ENCODE data around the gene TDG. TPM values are rescaled to one million over a fixed set of nuclear protein-coding genes. Genes with fewer than 3 reads are reported as not detected.

The TDG gene
- total and polyA plus RNA-seq, 10 of the 15 experiments (the other 5 are each of a cell fraction or from before 2014, with no cell fraction given), result 29.7 to 68.8 (median 51.2) TPM

DNA sequence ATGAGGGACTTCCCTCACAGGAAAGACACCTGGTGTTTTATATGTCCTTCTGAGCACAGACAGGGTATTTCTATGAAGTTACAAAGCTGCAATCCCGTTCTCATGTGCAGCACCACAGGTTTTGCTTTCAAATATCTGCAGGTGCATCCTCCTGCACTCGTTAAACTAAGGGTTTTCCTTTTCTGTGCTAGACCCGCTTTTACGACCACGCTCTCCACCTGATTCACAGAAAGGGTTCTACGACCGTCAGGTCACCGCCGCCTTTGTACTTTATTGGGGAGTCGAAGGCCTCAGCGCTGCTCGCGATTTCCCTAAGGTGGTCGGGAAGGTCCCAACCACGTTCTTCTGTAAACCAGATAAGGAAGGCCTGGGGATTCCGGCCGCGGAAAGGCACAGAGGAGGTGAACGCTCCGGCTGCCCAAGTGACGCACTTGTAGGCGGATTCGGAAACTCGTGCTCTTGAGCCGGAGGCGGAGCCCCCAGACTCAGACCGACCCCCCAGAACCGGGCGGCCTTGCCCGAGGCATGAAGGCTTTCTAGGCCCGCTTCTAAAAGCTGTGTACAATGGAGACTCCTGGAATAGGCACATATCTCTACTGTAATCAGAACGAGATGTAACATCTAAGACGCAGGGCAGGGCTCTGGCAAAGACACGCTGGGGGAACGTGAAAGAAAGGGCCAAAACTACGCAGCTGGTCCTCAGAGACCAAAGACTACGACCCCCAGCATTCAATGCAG lies 36.5 kb upstream of the TDG start (continued):
- TF ChIP-seq, protein P1, sequence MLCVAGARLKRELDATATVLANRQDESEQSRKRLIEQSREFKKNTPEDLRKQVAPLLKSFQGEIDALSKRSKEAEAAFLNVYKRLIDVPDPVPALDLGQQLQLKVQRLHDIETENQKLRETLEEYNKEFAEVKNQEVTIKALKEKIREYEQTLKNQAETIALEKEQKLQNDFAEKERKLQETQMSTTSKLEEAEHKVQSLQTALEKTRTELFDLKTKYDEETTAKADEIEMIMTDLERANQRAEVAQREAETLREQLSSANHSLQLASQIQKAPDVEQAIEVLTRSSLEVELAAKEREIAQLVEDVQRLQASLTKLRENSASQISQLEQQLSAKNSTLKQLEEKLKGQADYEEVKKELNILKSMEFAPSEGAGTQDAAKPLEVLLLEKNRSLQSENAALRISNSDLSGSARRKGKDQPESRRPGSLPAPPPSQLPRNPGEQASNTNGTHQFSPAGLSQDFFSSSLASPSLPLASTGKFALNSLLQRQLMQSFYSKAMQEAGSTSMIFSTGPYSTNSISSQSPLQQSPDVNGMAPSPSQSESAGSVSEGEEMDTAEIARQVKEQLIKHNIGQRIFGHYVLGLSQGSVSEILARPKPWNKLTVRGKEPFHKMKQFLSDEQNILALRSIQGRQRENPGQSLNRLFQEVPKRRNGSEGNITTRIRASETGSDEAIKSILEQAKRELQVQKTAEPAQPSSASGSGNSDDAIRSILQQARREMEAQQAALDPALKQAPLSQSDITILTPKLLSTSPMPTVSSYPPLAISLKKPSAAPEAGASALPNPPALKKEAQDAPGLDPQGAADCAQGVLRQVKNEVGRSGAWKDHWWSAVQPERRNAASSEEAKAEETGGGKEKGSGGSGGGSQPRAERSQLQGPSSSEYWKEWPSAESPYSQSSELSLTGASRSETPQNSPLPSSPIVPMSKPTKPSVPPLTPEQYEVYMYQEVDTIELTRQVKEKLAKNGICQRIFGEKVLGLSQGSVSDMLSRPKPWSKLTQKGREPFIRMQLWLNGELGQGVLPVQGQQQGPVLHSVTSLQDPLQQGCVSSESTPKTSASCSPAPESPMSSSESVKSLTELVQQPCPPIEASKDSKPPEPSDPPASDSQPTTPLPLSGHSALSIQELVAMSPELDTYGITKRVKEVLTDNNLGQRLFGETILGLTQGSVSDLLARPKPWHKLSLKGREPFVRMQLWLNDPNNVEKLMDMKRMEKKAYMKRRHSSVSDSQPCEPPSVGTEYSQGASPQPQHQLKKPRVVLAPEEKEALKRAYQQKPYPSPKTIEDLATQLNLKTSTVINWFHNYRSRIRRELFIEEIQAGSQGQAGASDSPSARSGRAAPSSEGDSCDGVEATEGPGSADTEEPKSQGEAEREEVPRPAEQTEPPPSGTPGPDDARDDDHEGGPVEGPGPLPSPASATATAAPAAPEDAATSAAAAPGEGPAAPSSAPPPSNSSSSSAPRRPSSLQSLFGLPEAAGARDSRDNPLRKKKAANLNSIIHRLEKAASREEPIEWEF (IDR thresholded peaks at IDR 0.05; ENCODE audit: insufficient replicate concordance, low read depth, low read length), result peak; percentile 74
- no peak for TF ChIP-seq SUPT20H (IDR thresholded peaks at IDR 0.05; ENCODE audit: borderline replicate concordance, control insufficient read depth, low read depth, low read length)
- TF ChIP-seq TBL1XR1 (IDR thresholded peaks at IDR 0.05; ENCODE audit: low read depth, low read length), result no peak; the same call in 1 of the 2 replicates
- TF ChIP-seq JUND (IDR thresholded peaks at IDR 0.05; ENCODE audit: low read depth, low read length), result no peak
- no peak for TF ChIP-seq GABPA (IDR thresholded peaks at IDR 0.05; ENCODE audit: low read depth)
- no peak for TF ChIP-seq ZNF274 (IDR thresholded peaks at IDR 0.05; ENCODE audit: insufficient read depth, insufficient read length)
- TF ChIP-seq SMAD5 (IDR thresholded peaks at IDR 0.05; ENCODE audit: low read depth), result peak; percentile 36; the same call in 1 of the 2 replicates
- no peak for TF ChIP-seq KAT2A (conservative IDR thresholded peaks at IDR 0.05; ENCODE audit: control insufficient read depth, low read depth, low read length)
- peak; percentile 82 for TF ChIP-seq POLR2A (IDR thresholded peaks at IDR 0.05; ENCODE audit: low read depth, low read length)
- peak; percentile 43; the same call in 1 of the 2 replicates for TF ChIP-seq YY1 (IDR thresholded peaks at IDR 0.05; ENCODE audit: low read depth, low read length)
- 0 out of 4 replicates have a peak, but pooled peaks of 1 of the 2 experiments have one; percentile 13 for TF ChIP-seq SRF (IDR thresholded peaks at IDR 0.05; ENCODE audit: low read depth in 2 of 2, low read length in 2 of 2)
- TF ChIP-seq RBBP5 (conservative IDR thresholded peaks at IDR 0.05), result no peak; the same call in 1 of the 2 replicates
- TF ChIP-seq SUZ12 (IDR thresholded peaks at IDR 0.05; ENCODE audit: unreplicated experiment), result no peak
- 0 out of 2 replicates have a peak, but pooled peaks have one; percentile 44 for TF ChIP-seq ZBED1 (IDR thresholded peaks at IDR 0.05; ENCODE audit: borderline replicate concordance)
- TF ChIP-seq, protein P2, sequence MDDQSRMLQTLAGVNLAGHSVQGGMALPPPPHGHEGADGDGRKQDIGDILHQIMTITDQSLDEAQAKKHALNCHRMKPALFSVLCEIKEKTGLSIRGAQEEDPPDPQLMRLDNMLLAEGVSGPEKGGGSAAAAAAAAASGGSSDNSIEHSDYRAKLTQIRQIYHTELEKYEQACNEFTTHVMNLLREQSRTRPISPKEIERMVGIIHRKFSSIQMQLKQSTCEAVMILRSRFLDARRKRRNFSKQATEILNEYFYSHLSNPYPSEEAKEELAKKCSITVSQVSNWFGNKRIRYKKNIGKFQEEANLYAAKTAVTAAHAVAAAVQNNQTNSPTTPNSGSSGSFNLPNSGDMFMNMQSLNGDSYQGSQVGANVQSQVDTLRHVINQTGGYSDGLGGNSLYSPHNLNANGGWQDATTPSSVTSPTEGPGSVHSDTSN (IDR thresholded peaks at IDR 0.05; ENCODE audit: insufficient replicate concordance, low read depth, low read length), result no peak
- no peak for TF ChIP-seq STAT1 (conservative IDR thresholded peaks at IDR 0.05)
- TF ChIP-seq, protein P3, sequence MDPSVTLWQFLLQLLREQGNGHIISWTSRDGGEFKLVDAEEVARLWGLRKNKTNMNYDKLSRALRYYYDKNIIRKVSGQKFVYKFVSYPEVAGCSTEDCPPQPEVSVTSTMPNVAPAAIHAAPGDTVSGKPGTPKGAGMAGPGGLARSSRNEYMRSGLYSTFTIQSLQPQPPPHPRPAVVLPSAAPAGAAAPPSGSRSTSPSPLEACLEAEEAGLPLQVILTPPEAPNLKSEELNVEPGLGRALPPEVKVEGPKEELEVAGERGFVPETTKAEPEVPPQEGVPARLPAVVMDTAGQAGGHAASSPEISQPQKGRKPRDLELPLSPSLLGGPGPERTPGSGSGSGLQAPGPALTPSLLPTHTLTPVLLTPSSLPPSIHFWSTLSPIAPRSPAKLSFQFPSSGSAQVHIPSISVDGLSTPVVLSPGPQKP (IDR thresholded peaks at IDR 0.05; ENCODE audit: low read depth, low read length), result no peak; the same call in 1 of the 2 replicates
- no peak for TF ChIP-seq SREBF1 (IDR thresholded peaks at IDR 0.05; ENCODE audit: low read length)
- no peak for TF ChIP-seq CBX5 (IDR thresholded peaks at IDR 0.05; ENCODE audit: low read depth)
- TF ChIP-seq YBX1 (IDR thresholded peaks at IDR 0.05), result no peak
- TF ChIP-seq NR2C2 (IDR thresholded peaks at IDR 0.05; ENCODE audit: borderline replicate concordance, control insufficient read depth, insufficient read length, low read depth), result no peak

Measured in GM12878 (cell line).